ENCODE measurements around the gene SOD2. TPM values are rescaled to one million over a fixed set of nuclear protein-coding genes. Genes with fewer than 3 reads are reported as not detected.
A peak's percentile ranks its signal among the peaks of the same experiment; 100 is the strongest.
"Not testable (repeated sequence)": the region's sequence is repeated elsewhere in the genome, so short reads cannot be mapped to it uniquely, and the experiment has no call there.

The SOD2 gene
- total RNA-seq, 2 donors from 2014 or later, result 200 to 292 TPM

DNA sequence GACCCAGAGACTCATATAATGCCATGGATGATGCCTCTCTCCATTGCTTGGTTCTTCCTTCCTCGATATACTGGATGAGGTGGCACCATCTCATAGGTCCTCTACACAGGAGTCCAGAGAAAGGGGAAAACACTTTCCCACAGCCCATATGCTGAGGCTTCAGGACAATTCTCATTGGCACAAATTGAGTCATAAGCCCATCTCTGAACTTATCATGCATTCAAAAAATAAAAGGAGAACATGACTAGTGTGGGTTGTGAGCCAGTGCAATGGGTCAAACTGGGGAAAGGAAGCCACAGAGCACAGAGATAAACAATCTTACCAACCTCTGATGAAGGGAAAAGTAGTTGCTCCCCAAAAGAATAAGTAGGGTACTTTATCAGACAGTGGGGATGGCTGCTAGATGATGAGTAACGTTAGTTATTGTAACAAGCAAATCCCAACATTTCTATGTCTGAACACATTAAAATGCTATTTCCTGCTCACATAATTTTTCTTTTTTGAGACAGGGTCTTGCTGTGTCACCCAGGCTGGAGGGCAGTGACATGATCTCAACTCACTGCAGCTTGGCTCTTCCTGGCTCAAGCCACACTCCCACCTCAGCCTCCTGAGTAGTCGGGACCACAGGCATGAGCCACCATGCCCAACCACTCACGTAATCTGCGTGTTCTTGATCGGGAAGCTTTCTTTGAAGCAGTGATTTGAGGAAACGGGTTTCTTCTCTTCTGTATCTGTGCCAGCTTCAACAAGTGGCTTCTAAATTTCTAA is 27.0 kb downstream of the SOD2 start:
- no peak for DNase-seq
- Mint-ChIP-seq H3K27ac (no peak overlapping the region), H3K4me1 (peaks cover 2% of the 10 kb centered on the region), H3K36me3 (ENCODE audit: low read depth) (peaks cover 4% of the 10 kb centered on the region), H3K27me3 (no peaks in the 10 kb centered on the region), H3K4me3 (no peak overlapping the region)
- no peak for ATAC-seq
- peaks cover 3% of the 10 kb centered on the region for H3K9me3 ChIP-seq (ENCODE audit: control insufficient read depth, low read length, poor library complexity, severe bottlenecking)

DNA sequence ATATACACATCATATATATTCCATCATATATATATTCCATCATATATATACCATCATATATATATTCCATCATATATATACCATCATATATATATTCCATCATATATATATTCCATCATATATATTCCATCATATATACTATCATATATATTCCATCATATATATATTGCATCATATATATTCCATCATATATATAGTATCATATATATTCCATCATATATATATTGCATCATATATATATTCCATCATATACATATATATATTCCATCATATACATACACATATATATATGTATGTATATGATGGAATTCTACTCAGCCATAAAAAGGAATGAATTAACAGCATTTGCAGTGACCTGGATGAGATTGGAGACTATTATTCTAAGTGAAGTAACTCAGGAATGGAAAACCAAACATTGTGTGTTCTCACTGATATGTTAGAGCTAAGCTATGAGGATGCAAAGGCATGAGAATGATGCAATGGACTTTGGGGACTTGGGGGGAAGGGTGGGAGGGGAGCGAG is 29.6 kb downstream of the SOD2 start:
- H3K27me3 Mint-ChIP-seq; ATAC-seq; H3K27ac Mint-ChIP-seq; H3K9me3 ChIP-seq (ENCODE audit: control insufficient read depth, low read length, poor library complexity, severe bottlenecking); H3K4me1 Mint-ChIP-seq; H3K4me3 Mint-ChIP-seq; H3K36me3 Mint-ChIP-seq (ENCODE audit: low read depth); DNase-seq: not testable (repeated sequence)

DNA sequence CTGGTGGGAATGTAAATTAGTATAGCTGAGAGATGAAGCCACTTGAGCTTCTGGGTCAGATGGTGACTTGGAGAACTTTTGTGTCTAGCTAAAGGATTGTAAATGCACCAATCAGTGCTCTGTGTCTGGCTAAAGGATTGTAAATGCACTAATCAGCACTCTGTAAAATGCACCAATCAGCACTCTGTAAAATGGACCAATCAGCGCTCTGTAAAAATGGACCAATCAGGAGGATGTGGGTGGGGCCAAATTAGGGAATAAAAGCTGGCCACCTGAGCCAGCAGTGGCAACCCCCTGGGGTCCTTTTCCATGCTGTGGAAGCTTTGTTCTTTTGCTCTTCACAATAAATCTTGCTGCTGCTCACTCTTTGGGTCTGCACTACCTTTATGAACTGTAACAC is 31.1 kb downstream of the SOD2 start:
- ATAC-seq, result not testable (repeated sequence)

GRCh38 chr6:159655409-159655988 is 37.5 kb downstream of the SOD2 start:
- DNase-seq (no peak), ATAC-seq (no peak)
- no peaks in the 10 kb centered on the region for H3K9me3 ChIP-seq (ENCODE audit: control insufficient read depth, low read length, poor library complexity, severe bottlenecking)
- Mint-ChIP-seq H3K27ac (no peak overlapping the region), H3K4me1 (peaks cover 12% of the 10 kb centered on the region), H3K36me3 (ENCODE audit: low read depth) (peaks cover 2% of the 10 kb centered on the region), H3K4me3 (no peak overlapping the region), H3K27me3 (no peaks in the 10 kb centered on the region)

More for the DNA sequence above, 31.1 kb downstream of the SOD2 start:
- not testable (repeated sequence) for H3K36me3 Mint-ChIP-seq (ENCODE audit: low read depth); DNase-seq; H3K27me3 Mint-ChIP-seq; H3K4me3 Mint-ChIP-seq; H3K27ac Mint-ChIP-seq; H3K9me3 ChIP-seq (ENCODE audit: control insufficient read depth, low read length, poor library complexity, severe bottlenecking); H3K4me1 Mint-ChIP-seq

DNA sequence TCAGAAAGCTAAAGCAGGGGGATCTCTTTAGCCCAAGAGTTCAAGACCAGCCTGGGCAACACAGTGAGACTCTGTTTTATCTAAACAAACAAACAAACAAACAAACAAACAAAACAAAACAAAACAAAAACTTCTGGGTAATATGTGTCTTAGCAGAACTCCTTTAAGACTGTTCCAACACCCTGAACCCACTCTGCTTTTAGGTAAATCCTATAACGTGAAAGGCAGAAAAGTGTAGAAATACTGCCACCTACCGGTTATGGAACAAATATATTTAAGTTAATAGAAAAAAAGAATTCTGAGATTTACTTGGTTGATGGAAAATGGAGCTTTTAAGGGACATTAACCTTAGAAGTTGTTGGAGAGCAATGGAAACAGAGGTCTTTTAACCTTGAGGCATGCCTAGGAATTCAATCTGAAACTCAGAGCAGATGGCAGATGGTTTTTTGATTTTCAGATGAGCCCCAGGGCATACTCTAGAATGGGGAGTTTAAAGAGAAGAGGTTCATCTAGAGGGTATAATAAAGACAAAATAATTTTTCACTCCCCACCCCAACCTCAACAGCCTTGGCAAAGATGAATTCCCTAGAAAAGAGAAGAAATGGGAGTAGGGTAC is 38.5 kb downstream of the SOD2 start:
- peak; percentile 59 for ATAC-seq
- Mint-ChIP-seq H3K27ac (no peak overlapping the region), H3K4me3 (no peak overlapping the region), H3K27me3 (no peaks in the 10 kb centered on the region), H3K36me3 (ENCODE audit: low read depth) (peaks cover 2% of the 10 kb centered on the region), H3K4me1 (peaks cover 12% of the 10 kb centered on the region)
- no peaks in the 10 kb centered on the region for H3K9me3 ChIP-seq (ENCODE audit: control insufficient read depth, low read length, poor library complexity, severe bottlenecking)
- DNase-seq, result no peak

DNA sequence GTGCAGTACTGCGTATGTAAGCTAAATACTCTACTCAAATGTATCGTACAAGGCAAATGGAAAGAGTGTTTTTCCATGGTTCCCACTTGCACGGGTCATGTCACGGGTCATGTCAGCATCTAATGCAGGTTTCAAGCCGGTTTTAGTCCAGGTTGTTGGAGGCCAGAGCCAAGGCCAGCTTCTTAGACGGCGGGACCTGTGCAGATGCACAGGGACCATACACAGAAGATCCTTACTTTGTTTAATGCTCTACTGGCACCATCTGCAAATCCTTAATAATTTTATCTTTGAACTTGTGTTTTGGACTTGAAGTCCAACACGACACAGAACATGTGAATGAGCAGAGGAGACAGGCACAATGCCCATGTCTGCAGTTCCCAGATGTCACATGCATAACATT is 42.7 kb downstream of the SOD2 start:
- DNase-seq (no peak), ATAC-seq (no peak)
- Mint-ChIP-seq H3K27me3 (no peaks in the 10 kb centered on the region), H3K27ac (no peak overlapping the region), H3K4me3 (no peak overlapping the region), H3K4me1 (peaks cover 11% of the 10 kb centered on the region), H3K36me3 (ENCODE audit: low read depth) (no peaks in the 10 kb centered on the region)
- no peaks in the 10 kb centered on the region for H3K9me3 ChIP-seq (ENCODE audit: control insufficient read depth, low read length, poor library complexity, severe bottlenecking)

DNA sequence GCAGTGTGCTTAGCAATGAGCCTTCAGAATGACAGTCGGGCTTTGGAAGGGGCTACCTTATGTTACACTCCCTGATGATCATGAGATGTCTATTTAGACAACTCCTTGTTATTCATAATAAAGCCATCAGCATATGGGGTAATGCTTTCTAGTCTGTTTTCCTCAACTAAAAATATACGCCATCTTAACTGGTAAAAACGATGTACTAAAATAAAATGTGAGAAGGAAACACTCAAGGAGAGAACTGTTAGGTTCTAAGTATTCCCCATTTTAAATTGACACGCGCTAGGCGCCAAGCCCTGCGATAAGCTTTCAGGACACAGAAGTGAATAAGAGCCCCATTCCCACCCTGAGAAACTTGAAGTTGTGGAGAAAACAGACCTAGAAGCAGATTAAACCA is 43.6 kb downstream of the SOD2 start:
- DNase-seq (no peak), ATAC-seq (no peak)
- Mint-ChIP-seq H3K4me3 (no peak overlapping the region), H3K4me1 (peaks cover 8% of the 10 kb centered on the region), H3K27me3 (no peaks in the 10 kb centered on the region), H3K36me3 (ENCODE audit: low read depth) (peaks cover 3% of the 10 kb centered on the region), H3K27ac (no peak overlapping the region)
- H3K9me3 ChIP-seq (ENCODE audit: control insufficient read depth, low read length, poor library complexity, severe bottlenecking), result no peaks in the 10 kb centered on the region

- H3K4me1 Mint-ChIP-seq, result peaks cover 4% of the 10 kb centered on the region
- ATAC-seq (no peak), DNase-seq (no peak)
- no peaks in the 10 kb centered on the region for H3K9me3 ChIP-seq (ENCODE audit: control insufficient read depth, low read length, poor library complexity, severe bottlenecking)
- H3K4me3 Mint-ChIP-seq, result no peak overlapping the region
- H3K36me3 Mint-ChIP-seq (ENCODE audit: low read depth), result peaks cover 3% of the 10 kb centered on the region
- H3K27ac Mint-ChIP-seq, result no peak overlapping the region
- H3K27me3 Mint-ChIP-seq, result no peaks in the 10 kb centered on the region
Measured at GRCh38 chr6:159646733-159647132, 46.3 kb downstream of the SOD2 start.

DNA sequence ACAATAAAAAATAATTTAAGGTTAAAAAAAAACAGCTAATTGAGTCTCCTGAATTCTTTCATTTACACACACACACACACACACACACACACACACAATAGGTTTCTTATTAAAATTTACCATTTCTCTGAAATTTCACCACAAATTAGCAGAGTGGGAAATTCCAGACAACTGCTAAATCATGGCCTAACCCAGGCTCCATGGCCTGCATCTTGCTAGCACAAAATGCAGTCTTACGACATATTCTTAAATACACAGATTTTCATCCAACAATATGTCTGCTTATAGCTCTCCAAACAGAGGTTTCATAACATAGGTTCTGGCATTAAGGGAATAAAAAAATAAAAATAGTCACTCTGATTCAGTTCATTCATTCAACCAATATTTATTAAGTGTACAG is 46.9 kb downstream of the SOD2 start:
- Mint-ChIP-seq H3K27ac (no peak overlapping the region), H3K4me3 (no peak overlapping the region)
- no peaks in the 10 kb centered on the region for H3K9me3 ChIP-seq (ENCODE audit: control insufficient read depth, low read length, poor library complexity, severe bottlenecking)

DNA sequence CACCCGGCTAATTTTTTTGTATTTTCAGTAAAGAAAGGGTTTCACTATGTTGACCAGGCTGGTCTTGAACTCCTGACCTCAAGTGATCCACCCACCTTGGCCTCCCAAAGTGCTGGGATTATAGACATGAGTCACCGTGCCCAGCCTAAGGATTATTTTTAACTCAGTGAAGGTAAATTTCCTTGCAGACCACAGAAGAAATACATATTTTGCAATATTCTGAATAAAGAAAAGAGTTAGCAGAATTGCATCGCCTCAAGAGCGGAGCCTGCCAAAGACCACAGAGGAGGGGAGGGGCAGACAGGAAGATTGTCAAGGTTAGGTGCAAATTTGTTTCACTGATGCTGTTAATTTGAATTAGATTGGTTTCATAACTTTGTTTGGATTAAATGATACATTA is 47.4 kb downstream of the SOD2 start:
- peaks cover 3% of the 10 kb centered on the region for H3K36me3 Mint-ChIP-seq (ENCODE audit: low read depth)
- no peak overlapping the region for H3K4me3 Mint-ChIP-seq
- no peak for ATAC-seq

More for the DNA sequence above, 46.9 kb downstream of the SOD2 start:
- ATAC-seq (no peak), DNase-seq (no peak)
- Mint-ChIP-seq H3K4me1 (peaks cover 4% of the 10 kb centered on the region), H3K36me3 (ENCODE audit: low read depth) (peaks cover 3% of the 10 kb centered on the region), H3K27me3 (no peaks in the 10 kb centered on the region)

More for the DNA sequence above, 47.4 kb downstream of the SOD2 start:
- Mint-ChIP-seq H3K27me3 (no peaks in the 10 kb centered on the region), H3K27ac (no peak overlapping the region), H3K4me1 (peaks cover 4% of the 10 kb centered on the region)
- H3K9me3 ChIP-seq (ENCODE audit: control insufficient read depth, low read length, poor library complexity, severe bottlenecking), result no peaks in the 10 kb centered on the region
- DNase-seq, result no peak

Other genes starting within 250 kb of the SOD2 start
- gene WTAP, start 34.3 kb upstream of the SOD2 start, total RNA-seq, result 100 to 1,000 TPM; 159 to 160 TPM
- 10 to 100 TPM; 26.9 to 34.6 TPM for gene ACAT2, start 68.8 kb upstream of the SOD2 start, total RNA-seq
- gene TCP1, start 96.4 kb upstream of the SOD2 start, total RNA-seq, result 100 to 1,000 TPM; 195 to 196 TPM
- gene MRPL18, start 97.2 kb upstream of the SOD2 start, total RNA-seq, result 10 to 100 TPM; 23.2 to 24.9 TPM
- gene PNLDC1, start 107.0 kb upstream of the SOD2 start, total RNA-seq, result 1 to 10 TPM in 1 of 2 donors, not detected in 1; 1.2 TPM
- gene MAS1, start 197.7 kb upstream of the SOD2 start, total RNA-seq, result not detected

Data from T-helper 17 cell (primary cell).